NCI-H345 treated with DMSO at 0.1 percent for 48 hours (cell line): ENCODE measurements around the gene CCDC8.
"Not testable (repeated sequence)": the region's sequence is repeated elsewhere in the genome, so short reads cannot be mapped to it uniquely, and the experiment has no call there.

Source experiments
- DNase-seq: peaks from one replicate; lab custom pipeline; 2025; ENCODE audit not compliant: unreplicated experiment; lab: John Stamatoyannopoulos, UW

The CCDC8 gene

GRCh38 chr19:46413262-46414031 is at the start of gene CCDC8:
CCDC8 (minus strand) TSS chr19:46413564; CDS start chr19:46412810, 754 bp downstream.
- DNase-seq: no peak

DNA sequence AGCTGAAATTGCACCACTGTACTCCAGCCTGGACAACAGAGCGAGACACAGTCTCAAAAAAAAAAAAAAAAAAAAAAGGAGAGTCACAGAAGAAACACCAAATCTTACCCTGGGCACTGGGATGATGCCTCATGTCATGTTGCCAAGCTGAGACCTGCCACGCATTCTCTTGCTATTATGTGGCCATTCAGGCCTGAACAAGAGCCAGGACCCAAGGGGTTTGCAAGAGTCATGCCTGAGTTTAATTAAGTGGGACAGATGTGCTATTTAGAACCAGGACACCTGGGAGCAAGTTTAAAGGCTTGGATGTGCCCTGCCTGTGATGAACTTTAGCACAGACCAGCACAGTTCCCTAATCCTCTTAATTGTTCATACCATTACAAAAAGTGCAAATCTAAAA is 48.2 kb upstream of the CCDC8 start:
- no peak for DNase-seq

DNA sequence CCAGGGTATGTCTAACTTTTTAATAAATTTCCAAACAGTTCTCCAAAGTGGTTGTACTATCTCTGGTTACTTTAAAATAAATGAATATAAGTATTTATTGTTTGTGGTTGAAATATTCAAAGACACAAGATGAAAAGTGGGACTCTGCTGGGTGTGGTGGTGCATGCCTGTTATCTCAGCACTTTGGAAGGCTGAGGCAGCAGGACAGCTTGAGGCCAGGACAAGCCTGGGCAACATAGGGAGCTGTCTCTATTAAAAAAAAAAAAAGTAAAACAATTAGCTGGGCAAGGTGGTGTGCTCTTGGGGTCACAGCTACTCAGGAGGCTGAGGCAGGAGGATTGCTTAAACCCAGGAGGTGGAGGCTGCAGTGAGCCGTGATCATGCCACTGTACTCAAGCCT is 47.6 kb upstream of the CCDC8 start:
- no peak for DNase-seq

- no peak for DNase-seq
These were observed 46.7 kb upstream of the CCDC8 start for GRCh38 chr19:46460055-46460454.

DNA sequence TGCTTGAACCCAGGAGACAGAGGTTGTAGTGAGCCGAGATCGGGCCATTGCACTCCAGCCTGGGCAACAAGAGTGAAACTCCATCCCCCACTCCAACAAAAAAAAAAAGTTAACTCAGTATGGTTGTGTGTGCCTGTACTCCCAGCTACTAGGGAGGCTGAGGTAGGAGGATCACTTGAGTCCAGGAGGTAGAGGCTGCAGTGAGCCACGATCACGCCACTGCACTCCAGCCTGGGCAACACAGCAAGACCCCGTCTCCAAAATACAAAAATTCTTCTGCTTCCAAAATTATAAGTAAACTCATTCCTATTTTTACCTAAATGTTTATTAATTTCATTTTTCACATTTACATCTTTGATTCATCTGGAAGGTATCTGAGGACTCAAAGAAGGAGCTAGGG is 43.6 kb upstream of the CCDC8 start:
- DNase-seq: no peak

GRCh38 chr19:46454244-46454643 is 40.9 kb upstream of the CCDC8 start:
- DNase-seq: no peak

DNA sequence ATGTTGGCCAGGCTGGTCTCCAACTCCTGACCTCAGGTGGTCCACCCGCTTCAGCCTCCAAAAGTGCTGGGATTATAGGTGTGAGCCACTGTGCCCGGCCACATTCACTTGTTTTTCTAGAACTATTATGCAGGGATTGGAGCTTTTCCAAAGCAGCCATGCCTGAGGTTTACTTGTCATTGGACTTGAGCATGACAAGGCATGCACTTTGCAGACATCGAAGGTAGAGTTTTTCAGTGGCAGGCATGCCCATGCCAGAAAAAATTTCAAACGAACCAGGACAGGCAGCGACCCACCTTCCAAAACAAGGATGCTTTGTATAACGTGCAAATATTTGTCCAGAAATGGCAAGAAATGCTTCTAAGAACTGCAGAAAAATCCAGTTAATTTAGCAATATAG is 40.3 kb upstream of the CCDC8 start:
- no peak for DNase-seq

DNA sequence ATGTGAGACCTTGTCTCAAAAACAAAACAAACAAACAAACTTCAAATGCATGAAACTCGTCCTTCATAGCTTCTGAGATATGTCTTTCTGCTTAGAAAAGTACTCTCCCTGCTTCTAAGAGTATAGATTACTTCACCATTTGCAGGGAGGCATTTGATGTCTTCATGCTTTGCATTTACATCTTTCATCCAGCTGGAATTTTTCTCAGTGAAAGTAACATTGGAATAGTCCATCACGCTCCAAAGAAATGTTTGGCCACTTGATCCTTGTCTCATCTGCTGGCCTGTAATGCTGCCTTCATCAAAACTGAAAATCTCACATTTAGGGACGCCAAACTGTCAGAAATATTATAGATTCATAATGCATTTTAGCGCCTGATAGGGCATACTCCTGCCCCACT is 38.8 kb upstream of the CCDC8 start:
- no peak for DNase-seq

DNA sequence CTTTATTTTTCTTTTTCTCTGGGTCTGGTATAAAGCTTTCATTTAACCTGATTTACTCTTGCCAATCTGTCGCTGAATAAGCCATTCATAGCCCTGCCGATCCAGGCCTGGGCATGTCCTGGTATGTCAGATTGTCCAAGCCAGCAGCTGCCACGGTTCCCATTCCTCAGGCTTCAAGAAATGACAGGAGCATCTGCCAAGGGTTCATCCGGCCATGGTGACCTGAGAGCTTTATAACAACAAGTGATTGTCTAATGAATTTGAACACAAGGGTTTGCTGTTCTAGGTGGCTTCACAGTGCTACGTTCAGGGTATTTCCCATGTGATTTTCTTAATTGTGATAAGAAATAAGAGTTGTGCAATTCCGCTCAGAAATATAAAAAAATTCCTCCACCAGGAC is 38.0 kb upstream of the CCDC8 start:
- no peak for DNase-seq

- DNase-seq: no peak
These were observed 37.4 kb upstream of the CCDC8 start for GRCh38 chr19:46450737-46451136.

DNA sequence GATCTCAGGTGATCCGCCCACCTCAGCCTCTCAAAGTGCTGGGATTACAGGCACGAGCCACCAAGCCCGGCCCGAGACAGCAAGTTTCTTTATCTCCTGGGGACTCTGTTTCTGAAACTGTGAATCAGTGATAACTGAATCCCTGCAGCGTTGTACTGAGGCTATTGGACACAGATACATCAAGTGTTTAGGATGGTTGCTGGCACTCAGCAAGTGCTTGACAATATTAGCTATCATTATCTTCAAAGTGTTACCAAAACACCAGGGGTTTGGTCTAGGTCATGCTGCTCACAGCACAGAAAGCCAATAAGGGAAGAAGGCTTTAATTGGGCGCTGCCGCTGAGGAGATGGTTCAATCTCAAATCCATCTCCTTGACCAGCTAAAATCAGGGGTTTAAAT is 35.9 kb upstream of the CCDC8 start:
- no peak for DNase-seq

DNA sequence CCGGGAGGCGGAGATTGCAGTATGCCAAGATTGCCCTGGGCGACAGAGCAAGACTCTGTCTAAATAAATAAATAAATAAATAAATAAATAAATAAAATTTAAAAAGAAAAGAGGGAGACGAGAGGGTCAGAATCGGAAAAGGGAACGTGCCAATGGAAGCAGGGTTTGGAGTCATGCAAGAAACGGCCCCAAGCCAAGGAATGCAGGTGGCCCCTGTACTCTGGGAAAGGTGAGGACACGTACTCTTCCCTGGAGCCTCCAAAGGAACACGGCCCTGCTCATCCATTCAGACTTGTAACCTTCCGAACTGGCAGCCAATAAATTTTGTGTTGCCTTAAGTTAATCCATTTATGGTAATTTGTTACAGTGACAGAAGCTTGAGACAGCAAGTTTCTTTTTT is 35.2 kb upstream of the CCDC8 start:
- DNase-seq: no peak

- no peak for DNase-seq
These were observed 34.5 kb upstream of the CCDC8 start for GRCh38 chr19:46447824-46448223.

- DNase-seq: no peak
These were observed 33.6 kb upstream of the CCDC8 start for GRCh38 chr19:46447006-46447405.

DNA sequence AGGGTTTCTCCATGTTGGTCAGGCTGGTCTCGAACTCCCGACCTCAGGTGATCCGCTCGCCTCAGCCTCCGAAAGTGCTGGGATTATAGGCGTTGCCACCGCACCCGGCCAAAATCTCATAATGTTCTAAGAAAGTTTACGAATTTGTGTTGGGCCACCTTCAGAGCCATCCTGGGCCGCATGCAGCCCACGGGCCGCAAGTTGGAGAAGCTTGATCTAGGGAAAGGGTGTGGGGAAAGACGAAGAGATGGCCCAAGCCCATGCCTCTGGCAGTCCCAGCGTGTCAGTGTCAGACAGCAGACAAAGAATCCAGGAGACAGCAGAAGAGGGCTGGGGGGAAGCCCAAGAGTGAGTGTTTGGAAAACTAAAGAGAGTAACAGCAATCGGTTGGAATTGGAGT is 32.7 kb upstream of the CCDC8 start:
- no peak for DNase-seq

- no peak for DNase-seq
These were observed 29.6 kb upstream of the CCDC8 start for GRCh38 chr19:46442808-46443450.

DNA sequence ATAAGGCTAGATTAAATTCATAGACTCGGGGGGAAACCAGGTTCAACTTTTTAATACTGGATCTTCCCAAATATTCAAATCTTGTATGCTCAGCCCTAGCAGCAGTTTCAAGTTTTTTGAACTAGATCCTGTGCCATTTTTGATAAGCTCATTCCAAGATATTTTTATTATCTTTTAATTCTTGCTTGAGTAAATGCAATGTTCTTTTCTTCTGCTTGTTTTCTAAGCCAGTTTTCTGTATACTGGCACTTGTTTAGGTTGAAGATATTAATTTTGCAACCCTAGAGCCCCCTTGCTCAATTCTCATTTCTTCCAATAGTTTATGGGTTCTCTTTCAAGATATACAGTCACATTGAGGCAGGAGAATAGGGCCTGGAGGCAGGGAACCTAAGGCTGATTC is 28.5 kb upstream of the CCDC8 start:
- no peak for DNase-seq

- DNase-seq: not testable (repeated sequence)
These were observed 22.3 kb upstream of the CCDC8 start for GRCh38 chr19:46435689-46436088.

- no peak for DNase-seq
These were observed 21.6 kb upstream of the CCDC8 start for GRCh38 chr19:46435009-46435408.

GRCh38 chr19:46433470-46433869 is 20.1 kb upstream of the CCDC8 start:
- DNase-seq: not testable (repeated sequence)

- no peak for DNase-seq
These were observed 18.5 kb upstream of the CCDC8 start for GRCh38 chr19:46431824-46432223.

DNA sequence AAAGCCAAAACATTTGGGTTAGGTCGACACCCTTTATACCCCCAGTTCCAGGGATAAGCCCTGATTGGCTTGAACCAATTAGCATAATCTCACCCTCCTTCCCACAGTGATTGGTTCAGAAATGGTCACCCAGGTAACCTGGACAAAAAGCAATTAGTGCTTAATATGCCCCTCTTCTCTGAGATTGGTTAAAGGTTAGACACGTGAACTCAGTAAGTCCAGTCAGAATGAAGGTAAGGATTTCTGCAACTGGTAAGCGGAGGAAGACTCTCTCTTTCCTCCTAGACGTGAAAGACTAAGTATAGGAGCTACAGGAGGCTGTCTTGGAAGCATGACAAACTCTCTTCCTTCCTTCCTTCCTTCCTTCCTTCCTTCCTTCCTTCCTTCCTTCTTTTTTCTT is 16.6 kb upstream of the CCDC8 start:
- no peak for DNase-seq
